HFF-Myc (cell line): ENCODE results near the gene TAS2R39.

Experiments used
- DNase-seq: peaks from one replicate; pipeline ENCODE4 v3.0.0-alpha.2; 2011; ENCODE audit warnings: low read depth; ENCODE audit errors: extremely low read depth
- H3K4me3 ChIP-seq: replicated peaks from 2 replicates; pipeline ENCODE4 v1.5.1; 2011; ENCODE audit warnings: low read depth, mild to moderate bottlenecking, control low read depth, low read length
- CTCF ChIP-seq: IDR thresholded peaks from 2 replicates; pipeline ENCODE4 v1.5.1; 2012; ENCODE audit warnings: mild to moderate bottlenecking, low read depth, low read length, control low read depth; ENCODE audit errors: missing control alignments

Gene TAS2R39

GRCh38 chr7:143223784-143224183, 40.6 kb downstream of the TAS2R39 start:
- DNase-seq = no peak
- TF ChIP-seq CTCF = no peak
- H3K4me3 ChIP-seq = no peak overlapping the region

GRCh38 chr7:143225047-143225446, 41.8 kb downstream of the TAS2R39 start:
- no peak for TF ChIP-seq CTCF
- no peak overlapping the region for H3K4me3 ChIP-seq
- DNase-seq = no peak

GRCh38 chr7:143227806-143228205, 44.6 kb downstream of the TAS2R39 start:
- no peak for DNase-seq
- TF ChIP-seq CTCF = no peak
- H3K4me3 ChIP-seq = no peak overlapping the region

- TF ChIP-seq CTCF = no peak
- DNase-seq = no peak
These were observed 46.0 kb downstream of the TAS2R39 start for GRCh38 chr7:143229054-143229790.

GRCh38 chr7:143230602-143231457, 47.6 kb downstream of the TAS2R39 start:
- no peak overlapping the region for H3K4me3 ChIP-seq
- no peak for DNase-seq
- no peak for TF ChIP-seq CTCF

More at GRCh38 chr7:143229054-143229790, 46.0 kb downstream of the TAS2R39 start:
- no peak overlapping the region for H3K4me3 ChIP-seq
